ENCODE results near the gene SOWAHA. TPM values are rescaled to one million over a fixed set of nuclear protein-coding genes. Genes with fewer than 3 reads are reported as not detected.

SOWAHA gene
- total and polyA plus RNA-seq, 10 of the 15 experiments (the other 5 are each of a cell fraction or from before 2014, with no cell fraction given), result 0.02 to 0.37 (median 0.05) TPM; not detected in 4

GRCh38 chr5:132837868-132838267 lies 24.8 kb downstream of the SOWAHA start (continued):
- TF ChIP-seq RB1 (IDR thresholded peaks at IDR 0.05; ENCODE audit: borderline replicate concordance), result no peak

DNA sequence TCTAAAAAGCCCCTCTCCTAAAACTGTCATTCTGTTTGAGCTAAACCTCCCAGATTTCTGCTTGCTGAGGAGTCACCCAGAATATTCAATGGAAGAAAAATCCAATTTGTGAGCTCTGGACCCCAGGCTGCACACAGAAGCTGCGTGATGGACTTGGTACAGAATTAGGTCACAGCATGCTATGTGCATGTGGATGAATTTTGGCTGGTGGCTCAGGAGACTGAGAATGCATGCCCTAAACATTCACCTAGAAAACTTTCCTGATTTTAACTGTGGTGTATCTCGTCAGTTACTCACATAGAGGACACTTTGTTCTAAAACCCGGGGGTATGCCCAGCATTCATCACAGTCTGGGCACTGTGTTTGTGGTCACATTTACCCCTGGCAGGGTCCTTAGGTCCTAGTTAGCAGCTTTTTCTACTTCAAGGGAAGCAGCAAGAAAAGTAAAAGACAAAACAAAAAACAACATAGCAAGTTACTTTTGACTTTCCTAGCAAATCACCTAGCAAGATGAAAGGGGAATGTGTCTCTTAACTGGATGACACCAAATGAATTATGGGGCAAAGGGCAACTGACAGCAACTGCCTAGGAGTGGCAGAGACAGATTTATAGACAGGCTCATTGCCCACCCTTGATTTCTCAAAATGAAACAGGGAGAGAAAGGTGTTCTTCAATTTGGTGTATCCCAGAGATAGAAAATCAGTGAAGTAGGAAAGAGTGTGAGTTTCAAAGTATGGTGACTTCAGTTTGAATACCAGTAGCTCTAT lies 25.6 kb downstream of the SOWAHA start:
- Histone ChIP-seq H4K20me1 (ENCODE audit: control insufficient read depth, insufficient read depth) (no peaks in the 10 kb centered on the region), H3K4me2 (ENCODE audit: control insufficient read depth, insufficient read depth) (no peak overlapping the region), H3K4me3 (no peak overlapping the region), H3K4me1 (ENCODE audit: control insufficient read depth, insufficient read depth, low read length) (no peaks in the 10 kb centered on the region), H3K27ac (ENCODE audit: control insufficient read depth, insufficient read depth) (no peak overlapping the region), H3K36me3 (ENCODE audit: control insufficient read depth in 2 of 2, insufficient read depth in 2 of 2, low read length in 1 of 2) (no peaks in the 10 kb centered on the region), H3K79me2 (ENCODE audit: control insufficient read depth, insufficient read depth, low read length) (no peaks in the 10 kb centered on the region), H2AFZ (ENCODE audit: control insufficient read depth, low read depth, low read length) (no peak overlapping the region), H3K27me3 (replicated peaks in 1 of 2; ENCODE audit: control insufficient read depth in 2 of 2, insufficient read depth in 2 of 2, low read length in 1 of 2) (no peaks in the 10 kb centered on the region), H3K9ac (ENCODE audit: control insufficient read depth, insufficient read depth, low read length) (no peak overlapping the region), H3K9me3 (replicated peaks; ENCODE audit: control insufficient read depth, insufficient read depth, low read length) (no peaks in the 10 kb centered on the region)
- in situ Hi-C loops (cut with MboI) (no loop called here), intact Hi-C loops (cut with micrococcal nuclease; ENCODE audit: unreplicated experiment) (no loop called here)
- FAIRE-seq, result no peak
- POLR2A ChIA-PET, result no interaction called here
- 61% methylated on average over 3 of the region's 3 CpGs for WGBS (ENCODE audit: insufficient coverage, insufficient replicate concordance, low lambda C conversion rate, missing lambda C conversion rate)
- BruUV-seq (replicated peaks), result no TSS peak
- RAD21 ChIA-PET (ENCODE audit: unreplicated experiment), result interaction anchor here (0.5 kb wide), 1 partner anchor 180 kb away, joined by 3 read pairs; no protein-coding TSS in a partner anchor
- no peak for ATAC-seq
- no peak for DNase-seq (ENCODE audit: low read depth, low spot score)
- CTCF ChIA-PET, result interaction anchor here (0.9 to 1.1 kb wide), 3 partner anchors 16 to 23 kb away, joined by 3 read pairs; no protein-coding TSS in a partner anchor
- no peak for TF ChIP-seq SMC3 (IDR thresholded peaks at IDR 0.05; ENCODE audit: borderline replicate concordance, low read length)
- SMC1A ChIA-PET (ENCODE audit: uncharacterized antibody, unreplicated experiment), result interaction anchor here (0.7 kb wide), 1 partner anchor 10 kb away, joined by 3 read pairs; no protein-coding TSS in a partner anchor

Data from GM12878 (cell line).